Measurements from ENCODE around the gene PCDHGA1. TPM values are rescaled to one million over a fixed set of nuclear protein-coding genes. Genes with fewer than 3 reads are reported as not detected.

The PCDHGA1 gene
- polyA plus RNA-seq, 1 donor from 2014 or later, result 0.19 TPM

DNA sequence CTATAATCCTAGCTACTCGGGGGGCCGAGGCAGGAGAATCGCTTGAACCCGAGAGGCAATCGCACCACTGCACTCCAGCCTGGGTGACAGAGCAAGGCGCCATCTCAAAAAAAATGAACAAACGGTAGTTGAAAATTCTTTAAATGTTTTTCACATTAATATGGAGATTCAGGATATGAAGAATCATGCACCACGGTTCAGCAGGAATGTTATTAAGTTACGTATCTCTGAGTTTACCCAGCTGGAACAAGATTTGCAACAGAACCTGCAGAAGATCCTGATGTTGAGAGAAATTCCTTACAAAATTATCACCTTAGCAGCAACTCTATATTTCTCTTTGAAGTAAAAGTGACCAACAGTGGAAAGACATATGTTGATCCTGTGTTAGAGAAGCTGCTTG is 110.0 kb downstream of the PCDHGA1 start:
- no peaks in the 10 kb centered on the region for H4K20me1 ChIP-seq (ENCODE audit: insufficient read depth)

DNA sequence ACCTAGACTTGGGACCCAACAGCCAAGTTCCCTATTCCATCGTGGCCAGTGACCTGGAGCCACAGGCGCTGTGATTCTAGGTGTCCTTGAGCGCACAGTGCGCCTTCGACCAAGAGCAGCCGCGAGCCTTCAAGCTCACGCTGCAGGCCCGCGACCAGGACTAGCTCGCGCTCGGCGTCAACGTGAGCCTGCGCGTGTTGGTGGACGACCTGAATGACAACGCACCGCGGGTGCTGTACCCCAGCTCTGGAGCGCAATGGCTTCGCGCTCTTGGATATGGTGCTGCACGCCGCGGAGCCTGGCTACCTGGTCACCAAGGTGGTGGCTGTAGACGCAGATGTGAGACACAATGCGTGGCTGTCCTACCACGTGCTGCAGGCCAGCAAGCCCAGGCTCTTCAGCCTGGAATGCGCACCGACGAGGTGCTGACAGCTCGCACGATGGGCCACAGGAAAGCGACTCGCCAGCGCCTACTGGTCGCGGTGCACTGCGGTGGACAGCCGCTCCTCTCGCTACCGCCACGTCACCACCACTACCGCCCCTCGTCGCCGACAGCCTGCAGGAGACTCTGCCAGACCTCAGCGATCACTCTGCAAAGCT is 111.4 kb downstream of the PCDHGA1 start:
- H3K9me3 ChIP-seq (ENCODE audit: low read length), result peaks cover 39% of the 10 kb centered on the region
- H3K27ac ChIP-seq (ENCODE audit: low read length), result no peak overlapping the region
- peaks cover 37% of the 10 kb centered on the region for H3K79me2 ChIP-seq (replicated peaks; ENCODE audit: insufficient read depth, low read length)
- no peak overlapping the region for H3K4me3 ChIP-seq (ENCODE audit: low read length)
- H2AFZ ChIP-seq (ENCODE audit: low read depth, low read length), result no peak overlapping the region
- H3F3A ChIP-seq (ENCODE audit: insufficient read depth, low read length, poor library complexity, severe bottlenecking), result no peaks in the 10 kb centered on the region
- H3K36me3 ChIP-seq (ENCODE audit: insufficient read depth, low read length), result peaks cover 18% of the 10 kb centered on the region
- H3K9me2 ChIP-seq (ENCODE audit: insufficient read depth, low read length), result no peaks in the 10 kb centered on the region
- H3K4me2 ChIP-seq (ENCODE audit: low read length), result no peak overlapping the region
- no peaks in the 10 kb centered on the region for H4K20me1 ChIP-seq (ENCODE audit: insufficient read depth)
- H3K27me3 ChIP-seq (ENCODE audit: insufficient read depth, low read depth, low read length), result no peaks in the 10 kb centered on the region
- H3K9ac ChIP-seq (ENCODE audit: low read length), result no peak overlapping the region
- TF ChIP-seq REST (IDR thresholded peaks at IDR 0.05; ENCODE audit: borderline replicate concordance) (no peak), MXI1 (conservative IDR thresholded peaks at IDR 0.05; ENCODE audit: poor library complexity, severe bottlenecking) (no peak), POLR2AphosphoS5 (IDR thresholded peaks at IDR 0.05) (no peak), SMC3 (conservative IDR thresholded peaks at IDR 0.05; ENCODE audit: poor library complexity) (no peak), TAF1 (IDR thresholded peaks at IDR 0.05; ENCODE audit: low read depth) (no peak), EP300 (conservative IDR thresholded peaks at IDR 0.05; ENCODE audit: poor library complexity, severe bottlenecking) (no peak)

More for the DNA sequence above, 110.0 kb downstream of the PCDHGA1 start:
- H3K79me2 ChIP-seq (replicated peaks; ENCODE audit: insufficient read depth, low read length), result peaks cover 40% of the 10 kb centered on the region
- H2AFZ ChIP-seq (ENCODE audit: low read depth, low read length), result no peak overlapping the region
- no peak for TF ChIP-seq MXI1 (conservative IDR thresholded peaks at IDR 0.05; ENCODE audit: poor library complexity, severe bottlenecking)
- TF ChIP-seq EP300 (conservative IDR thresholded peaks at IDR 0.05; ENCODE audit: poor library complexity, severe bottlenecking), result no peak
- no peak for TF ChIP-seq TAF1 (IDR thresholded peaks at IDR 0.05; ENCODE audit: low read depth)
- TF ChIP-seq SMC3 (conservative IDR thresholded peaks at IDR 0.05; ENCODE audit: poor library complexity), result no peak
- TF ChIP-seq RAD21 (conservative IDR thresholded peaks at IDR 0.05), result no peak
- TF ChIP-seq POLR2AphosphoS5 (IDR thresholded peaks at IDR 0.05), result no peak
- TF ChIP-seq REST (IDR thresholded peaks at IDR 0.05; ENCODE audit: borderline replicate concordance), result no peak
- TF ChIP-seq EZH2 (IDR thresholded peaks at IDR 0.05; ENCODE audit: borderline replicate concordance, insufficient read depth, low read length, poor library complexity, severe bottlenecking), result no peak
- no peak for TF ChIP-seq CTCF (IDR thresholded peaks at IDR 0.05; ENCODE audit: poor library complexity, severe bottlenecking)
- H3K4me3 ChIP-seq (ENCODE audit: low read length), result no peak overlapping the region
- no peak overlapping the region for H3K27ac ChIP-seq (ENCODE audit: low read length)
- H3K9ac ChIP-seq (ENCODE audit: low read length), result no peak overlapping the region
- peaks cover 18% of the 10 kb centered on the region for H3K36me3 ChIP-seq (ENCODE audit: insufficient read depth, low read length)
- H3F3A ChIP-seq (ENCODE audit: insufficient read depth, low read length, poor library complexity, severe bottlenecking), result no peaks in the 10 kb centered on the region
- peaks cover 46% of the 10 kb centered on the region for H3K9me3 ChIP-seq (ENCODE audit: low read length)
- no peaks in the 10 kb centered on the region for H3K9me2 ChIP-seq (ENCODE audit: insufficient read depth, low read length)
- H3K27me3 ChIP-seq (ENCODE audit: insufficient read depth, low read depth, low read length), result no peaks in the 10 kb centered on the region
- H3K4me2 ChIP-seq (ENCODE audit: low read length), result no peak overlapping the region
